Measurements from ENCODE around the gene OR7D2.

GRCh38 chr19:9130965-9131364 lies 47.8 kb upstream of the OR7D2 start:
- TF ChIP-seq CTCF (IDR thresholded peaks at IDR 0.05), result no peak
- no peak for TF ChIP-seq POLR2A (IDR thresholded peaks at IDR 0.05)
